Astrocyte (in vitro differentiated cells and primary cell): Measurements from ENCODE around the gene SAMD4A. TPM values are rescaled to one million over a fixed set of nuclear protein-coding genes. Genes with fewer than 3 reads are reported as not detected.

Experiments
- DNase-seq: peaks from one replicate; pipeline ENCODE4 v3.0.0-alpha.2; 2010; ENCODE audit warnings: low read depth
- FAIRE-seq: peaks from 2 replicates; lab custom pipeline; 2011; peaks lifted over from hg19 to GRCh38; lab: Jason Lieb, UNC
- H2AFZ ChIP-seq: 2 replicates; pipeline ENCODE4 v1.6.0; 2012; ENCODE audit warnings: low read depth, low read length, inconsistent platforms
- H3K27ac ChIP-seq: 2 replicates; pipeline ENCODE4 v1.5.1; 2011; ENCODE audit warnings: low read depth, low read length, inconsistent platforms
- H3K27me3 ChIP-seq: 2 replicates; pipeline ENCODE4 v1.6.0; 2011; ENCODE audit warnings: low read length, inconsistent platforms; ENCODE audit not compliant: insufficient read depth
- H3K36me3 ChIP-seq: 2 replicates; pipeline ENCODE4 v1.5.1; 2011; ENCODE audit warnings: low read length, inconsistent platforms; ENCODE audit not compliant: insufficient read depth
- H3K4me1 ChIP-seq: 2 replicates; pipeline ENCODE4 v1.5.1; 2011; ENCODE audit warnings: low read length, inconsistent platforms; ENCODE audit not compliant: insufficient read depth
- H3K4me2 ChIP-seq: 2 replicates; pipeline ENCODE4 v1.6.0; 2012; ENCODE audit warnings: low read length, inconsistent platforms
- H3K4me3 ChIP-seq: 2 replicates; pipeline ENCODE4 v1.5.1; 2011; ENCODE audit warnings: low read depth, mild to moderate bottlenecking, low read length, inconsistent platforms; ENCODE audit not compliant: insufficient read depth
- H3K79me2 ChIP-seq: 2 replicates; pipeline ENCODE4 v1.6.0; 2012; ENCODE audit warnings: mild to moderate bottlenecking, low read length, inconsistent platforms; ENCODE audit not compliant: insufficient read depth
- H3K9ac ChIP-seq: 2 replicates; pipeline ENCODE4 v1.6.0; 2012; ENCODE audit warnings: mild to moderate bottlenecking, low read length, inconsistent platforms
- H3K9me3 ChIP-seq: 2 replicates; pipeline ENCODE4 v1.5.1; 2012; ENCODE audit warnings: low read depth, mild to moderate bottlenecking, low read length, inconsistent platforms; ENCODE audit not compliant: insufficient read depth
- H4K20me1 ChIP-seq: 2 replicates; pipeline ENCODE4 v1.6.0; 2012; ENCODE audit warnings: low read length, inconsistent platforms; ENCODE audit not compliant: insufficient read depth
- H3K27ac Mint-ChIP-seq: one replicate; pipeline ENCODE4 v1.8.0; 2021; ENCODE audit warnings: mild to moderate bottlenecking, mixed read lengths; ENCODE audit not compliant: unreplicated experiment
- H3K27me3 Mint-ChIP-seq: one replicate; pipeline ENCODE4 v1.8.0; 2021; ENCODE audit warnings: low read depth, mixed read lengths; ENCODE audit not compliant: unreplicated experiment
- H3K36me3 Mint-ChIP-seq: one replicate; pipeline ENCODE4 v1.8.0; 2021; ENCODE audit warnings: low read depth, mixed read lengths; ENCODE audit not compliant: unreplicated experiment
- H3K4me1 Mint-ChIP-seq: one replicate; pipeline ENCODE4 v1.8.0; 2021; ENCODE audit warnings: low read depth, mixed read lengths; ENCODE audit not compliant: unreplicated experiment
- H3K4me3 Mint-ChIP-seq: one replicate; pipeline ENCODE4 v1.8.0; 2021; ENCODE audit warnings: mild to moderate bottlenecking, moderate library complexity, mixed read lengths; ENCODE audit not compliant: unreplicated experiment
- H3K9me3 Mint-ChIP-seq: one replicate; pipeline ENCODE4 v1.8.0; 2021; ENCODE audit warnings: mild to moderate bottlenecking, mixed read lengths; ENCODE audit not compliant: unreplicated experiment
- EZH2 ChIP-seq: IDR thresholded peaks from 2 replicates; pipeline ENCODE4 v1.6.1; 2012; ENCODE audit warnings: mild to moderate bottlenecking, low read length, inconsistent platforms; ENCODE audit not compliant: insufficient read depth
- total RNA-seq: library from RNA; stranded (reverse); gene quantifications from 2 replicates; pipeline ENCODE4 v1.2.1, GENCODE V29; 2021
- TF ChIP-seq, protein P1 (sequence below): IDR thresholded peaks from 2 replicates; pipeline ENCODE4 v1.5.1; 2011; ENCODE audit warnings: low read depth, mild to moderate bottlenecking, inconsistent platforms, low read length, moderate library complexity; ENCODE audit not compliant: insufficient read depth

The SAMD4A gene
- total RNA-seq, 1 donor from 2014 or later = 68.2 TPM

DNA sequence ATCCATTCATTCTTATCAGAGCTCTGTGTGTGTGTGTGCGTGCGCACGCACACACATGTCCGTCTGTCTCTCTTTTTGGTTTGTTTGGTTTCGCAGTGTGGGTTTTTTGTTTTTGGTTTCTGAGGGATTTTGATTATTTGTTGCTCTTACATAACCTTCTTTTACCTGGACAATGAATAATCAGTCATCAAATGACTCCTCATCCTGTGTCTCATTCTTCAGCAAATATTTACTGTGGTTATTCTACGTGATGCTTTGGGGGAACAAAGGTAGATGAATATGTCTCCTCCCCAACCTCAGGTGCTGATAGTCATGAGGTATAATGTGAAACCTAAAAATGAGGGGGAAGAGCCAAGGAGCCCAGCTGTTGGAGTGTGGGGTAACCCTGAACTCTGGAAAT lies 92.4 kb downstream of the SAMD4A start:
- H3K36me3 ChIP-seq = no peaks in the 10 kb centered on the region
- H3K4me1 ChIP-seq = peaks cover 5% of the 10 kb centered on the region
- peaks cover 43% of the 10 kb centered on the region for H3K79me2 ChIP-seq
- H3K4me2 ChIP-seq = no peak overlapping the region
- no peak for DNase-seq
- Mint-ChIP-seq H3K4me3 (no peak overlapping the region), H3K27me3 (no peaks in the 10 kb centered on the region), H3K9me3 (no peaks in the 10 kb centered on the region), H3K27ac (peak overlapping the region; percentile 55), H3K4me1 (peaks cover 45% of the 10 kb centered on the region), H3K36me3 (peaks cover 21% of the 10 kb centered on the region)
- no peaks in the 10 kb centered on the region for H3K9me3 ChIP-seq
- H4K20me1 ChIP-seq = peaks cover 35% of the 10 kb centered on the region
- no peak overlapping the region for H3K4me3 ChIP-seq
- no peak overlapping the region for H3K27ac ChIP-seq
- H2AFZ ChIP-seq = no peak overlapping the region
- no peak for TF ChIP-seq EZH2
- TF ChIP-seq, protein P1, sequence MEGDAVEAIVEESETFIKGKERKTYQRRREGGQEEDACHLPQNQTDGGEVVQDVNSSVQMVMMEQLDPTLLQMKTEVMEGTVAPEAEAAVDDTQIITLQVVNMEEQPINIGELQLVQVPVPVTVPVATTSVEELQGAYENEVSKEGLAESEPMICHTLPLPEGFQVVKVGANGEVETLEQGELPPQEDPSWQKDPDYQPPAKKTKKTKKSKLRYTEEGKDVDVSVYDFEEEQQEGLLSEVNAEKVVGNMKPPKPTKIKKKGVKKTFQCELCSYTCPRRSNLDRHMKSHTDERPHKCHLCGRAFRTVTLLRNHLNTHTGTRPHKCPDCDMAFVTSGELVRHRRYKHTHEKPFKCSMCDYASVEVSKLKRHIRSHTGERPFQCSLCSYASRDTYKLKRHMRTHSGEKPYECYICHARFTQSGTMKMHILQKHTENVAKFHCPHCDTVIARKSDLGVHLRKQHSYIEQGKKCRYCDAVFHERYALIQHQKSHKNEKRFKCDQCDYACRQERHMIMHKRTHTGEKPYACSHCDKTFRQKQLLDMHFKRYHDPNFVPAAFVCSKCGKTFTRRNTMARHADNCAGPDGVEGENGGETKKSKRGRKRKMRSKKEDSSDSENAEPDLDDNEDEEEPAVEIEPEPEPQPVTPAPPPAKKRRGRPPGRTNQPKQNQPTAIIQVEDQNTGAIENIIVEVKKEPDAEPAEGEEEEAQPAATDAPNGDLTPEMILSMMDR = no peak
- H3K9ac ChIP-seq = no peak overlapping the region
- no peak for FAIRE-seq
- H3K27me3 ChIP-seq = no peaks in the 10 kb centered on the region

DNA sequence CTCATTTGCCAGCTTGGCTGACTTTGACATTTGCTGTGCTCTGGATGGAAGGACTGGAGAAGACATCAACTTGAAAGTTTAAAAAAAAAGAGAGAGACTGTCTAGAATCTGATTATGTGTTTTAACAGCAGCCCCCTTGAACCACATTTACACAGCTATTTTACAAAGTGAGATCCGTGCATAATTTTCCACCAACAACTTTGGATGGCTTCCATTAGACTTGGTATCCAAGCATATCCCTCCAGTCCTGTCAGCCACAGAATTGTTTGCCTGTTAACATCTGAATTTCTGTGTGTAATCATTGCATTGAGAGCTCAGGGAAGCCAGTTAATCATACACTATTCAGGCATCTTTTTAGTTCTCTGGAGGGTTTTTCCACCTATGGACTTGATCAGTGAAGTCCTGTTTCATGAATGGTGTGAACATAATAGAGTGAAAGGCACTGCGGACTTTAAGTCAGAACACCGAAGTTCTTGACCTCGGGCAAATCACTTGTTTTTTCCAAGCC lies 93.7 kb downstream of the SAMD4A start:
- H4K20me1 ChIP-seq = peaks cover 36% of the 10 kb centered on the region
- H3K27me3 ChIP-seq = no peaks in the 10 kb centered on the region

More for the DNA sequence above, 93.7 kb downstream of the SAMD4A start:
- H3K9ac ChIP-seq = no peak overlapping the region
- no peak for DNase-seq
- no peaks in the 10 kb centered on the region for H3K9me3 ChIP-seq
- no peaks in the 10 kb centered on the region for H3K36me3 ChIP-seq
- Mint-ChIP-seq H3K27ac (no peak overlapping the region), H3K4me3 (no peak overlapping the region), H3K9me3 (no peaks in the 10 kb centered on the region), H3K4me1 (peaks cover 46% of the 10 kb centered on the region), H3K36me3 (peaks cover 21% of the 10 kb centered on the region), H3K27me3 (no peaks in the 10 kb centered on the region)
- peaks cover 33% of the 10 kb centered on the region for H3K79me2 ChIP-seq
- H2AFZ ChIP-seq = no peak overlapping the region
- FAIRE-seq = no peak
- H3K4me3 ChIP-seq = no peak overlapping the region
- TF ChIP-seq, protein P1 = no peak
- no peak for TF ChIP-seq EZH2
- H3K27ac ChIP-seq = no peak overlapping the region
- H3K4me1 ChIP-seq = no peaks in the 10 kb centered on the region
- H3K4me2 ChIP-seq = no peak overlapping the region
